Measurements from ENCODE around the gene SLAMF9.

GRCh38 chr1:159986531-159986930 lies 32.5 kb upstream of the SLAMF9 start:
- no peak for TF ChIP-seq CTCF (IDR thresholded peaks at IDR 0.05 in 2 of 3, conservative IDR thresholded peaks at IDR 0.05 in 1 of 3; ENCODE audit: borderline replicate concordance in 1 of 3, insufficient read depth in 1 of 3, low read depth in 2 of 3, low read length in 2 of 3)
- no peak for TF ChIP-seq YY1 (IDR thresholded peaks at IDR 0.05; ENCODE audit: extremely low read depth, insufficient replicate concordance, low read depth, low read length)
- no peak for TF ChIP-seq ZNF274 (IDR thresholded peaks at IDR 0.05; ENCODE audit: low read depth, low read length)
- TF ChIP-seq EZH2phosphoT487 (IDR thresholded peaks at IDR 0.05; ENCODE audit: borderline replicate concordance) = no peak
- TF ChIP-seq EGR1 (IDR thresholded peaks at IDR 0.05; ENCODE audit: low read depth) = no peak
